Measurements from ENCODE around the gene GDF2.

GDF2 gene

DNA sequence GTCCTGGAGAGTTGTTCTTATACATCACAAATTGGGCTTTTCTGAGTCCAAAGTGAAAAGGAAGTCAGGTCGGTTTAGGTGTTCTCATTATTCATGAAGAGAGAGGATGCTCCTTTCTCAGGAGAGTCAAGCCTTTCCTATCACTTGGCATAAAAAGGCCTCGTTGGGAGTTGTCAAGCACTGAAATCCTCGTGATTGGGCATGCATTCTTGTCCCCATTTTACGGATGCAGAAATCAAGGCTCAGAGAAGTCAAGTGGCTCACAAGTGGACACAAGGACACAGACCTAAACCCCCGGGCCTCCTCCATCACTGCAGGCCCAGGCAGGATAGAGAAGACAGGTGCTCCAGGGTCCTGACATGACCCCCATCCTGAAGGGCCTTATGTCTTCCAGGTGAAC lies 34.5 kb downstream of the GDF2 start:
- DNase-seq: no peak

- no peak for DNase-seq
These were observed 34.9 kb downstream of the GDF2 start for GRCh38 chr10:47357131-47357582.

DNA sequence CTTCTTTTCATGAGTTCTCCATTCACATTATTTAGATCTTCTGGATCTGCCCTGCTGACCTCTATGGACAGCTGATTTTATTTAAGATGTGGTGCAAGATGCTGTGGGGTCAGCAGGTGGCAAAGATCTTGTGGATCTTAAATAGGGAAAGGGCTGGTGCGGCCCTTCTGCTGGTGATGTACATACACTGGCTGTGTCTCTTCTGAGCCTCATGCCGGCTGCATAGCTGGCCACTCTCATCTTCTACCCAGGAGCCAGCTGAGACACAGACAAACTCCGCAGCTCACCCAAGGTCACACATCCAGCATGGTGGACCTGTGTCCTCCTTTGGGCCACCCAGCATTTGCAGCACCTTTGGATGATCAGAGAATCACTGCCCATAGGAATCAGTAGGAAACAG lies 35.7 kb downstream of the GDF2 start:
- DNase-seq: no peak

- no peak for DNase-seq
These were observed 36.2 kb downstream of the GDF2 start for GRCh38 chr10:47358457-47358856.

- DNase-seq: no peak
These were observed 36.8 kb downstream of the GDF2 start for GRCh38 chr10:47359101-47359500.

GRCh38 chr10:47359626-47360418 lies 37.6 kb downstream of the GDF2 start:
- DNase-seq: no peak

GRCh38 chr10:47360419-47361040 lies 38.3 kb downstream of the GDF2 start:
- DNase-seq: no peak

- DNase-seq: no peak
These were observed 39.0 kb downstream of the GDF2 start for GRCh38 chr10:47361293-47361692.

GRCh38 chr10:47362199-47362598 lies 39.9 kb downstream of the GDF2 start:
- DNase-seq: no peak

GRCh38 chr10:47363781-47364180 lies 41.5 kb downstream of the GDF2 start:
- DNase-seq: no peak

DNA sequence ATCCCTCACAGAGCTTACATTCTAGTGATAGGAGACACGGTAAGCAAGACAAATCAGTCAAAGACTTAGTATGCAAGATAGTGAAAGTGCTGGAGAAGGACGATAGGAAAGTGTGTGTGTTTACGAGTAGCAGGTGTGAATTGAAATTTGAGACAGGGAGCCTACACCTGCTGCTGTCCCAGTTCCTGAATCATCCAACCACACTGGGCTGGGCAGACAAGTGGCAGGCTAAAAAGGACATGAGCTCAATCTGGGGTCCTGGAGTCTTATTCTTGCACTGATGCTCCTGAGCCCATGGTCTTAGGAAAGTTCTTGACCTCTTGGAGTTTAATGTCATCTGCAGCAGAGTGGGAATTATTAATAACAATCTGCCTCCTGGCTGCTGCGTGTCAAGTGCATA lies 42.1 kb downstream of the GDF2 start:
- DNase-seq: no peak

DNA sequence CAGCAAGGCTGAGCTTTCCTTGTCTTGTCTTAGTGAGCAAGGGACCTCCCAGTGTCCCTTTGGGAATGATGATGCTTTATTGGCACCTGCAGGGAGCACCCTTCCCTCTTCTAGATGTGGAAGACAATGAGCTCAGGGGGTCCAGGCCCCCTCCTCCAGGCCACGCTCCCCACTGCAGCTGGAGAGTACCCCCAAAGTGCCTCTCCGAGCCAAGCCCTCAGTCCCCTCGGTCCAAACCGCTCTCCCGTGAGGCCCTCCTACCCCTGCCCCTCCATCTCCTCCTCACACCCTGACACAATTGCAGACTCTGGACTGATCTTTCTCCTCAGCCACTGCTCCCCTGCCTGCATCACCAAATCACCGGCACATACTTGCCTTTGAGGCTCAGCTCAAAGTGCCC lies 42.7 kb downstream of the GDF2 start:
- DNase-seq: no peak

DNA sequence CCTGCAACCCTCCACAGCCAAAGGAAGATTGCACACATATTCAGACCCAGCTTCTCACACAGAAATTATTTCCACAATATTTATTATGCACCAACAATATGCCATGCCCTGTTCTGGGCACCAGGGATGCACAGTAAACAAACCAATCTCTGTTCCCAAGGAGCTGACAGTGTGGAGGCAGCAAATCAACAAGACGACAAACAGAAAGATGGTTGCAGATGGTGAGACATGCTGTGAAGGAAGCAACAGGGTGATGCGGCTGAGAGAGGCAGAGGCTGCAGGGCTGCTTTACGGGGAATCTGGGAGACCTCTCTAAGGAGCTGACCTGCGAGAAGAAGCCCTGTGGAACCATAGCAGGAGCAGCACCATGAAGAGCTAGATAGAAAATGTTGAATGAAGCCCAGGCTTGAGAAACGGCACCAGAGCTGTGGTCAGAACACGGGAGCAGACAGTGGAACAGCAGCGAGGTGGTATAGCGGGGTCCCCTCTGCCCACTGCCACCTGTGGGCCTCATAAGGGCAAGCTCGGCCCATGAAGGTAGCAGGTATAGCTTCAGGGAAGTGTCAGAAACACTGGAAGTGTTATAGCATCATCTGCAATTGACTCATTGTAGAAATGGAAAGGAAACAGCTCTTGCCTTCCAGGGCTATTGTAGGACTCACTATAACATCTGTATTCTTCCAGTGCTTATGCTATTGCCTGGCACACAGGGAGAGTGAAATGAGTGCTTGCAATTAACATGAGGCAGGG lies 43.4 kb downstream of the GDF2 start:
- no peak for DNase-seq

DNA sequence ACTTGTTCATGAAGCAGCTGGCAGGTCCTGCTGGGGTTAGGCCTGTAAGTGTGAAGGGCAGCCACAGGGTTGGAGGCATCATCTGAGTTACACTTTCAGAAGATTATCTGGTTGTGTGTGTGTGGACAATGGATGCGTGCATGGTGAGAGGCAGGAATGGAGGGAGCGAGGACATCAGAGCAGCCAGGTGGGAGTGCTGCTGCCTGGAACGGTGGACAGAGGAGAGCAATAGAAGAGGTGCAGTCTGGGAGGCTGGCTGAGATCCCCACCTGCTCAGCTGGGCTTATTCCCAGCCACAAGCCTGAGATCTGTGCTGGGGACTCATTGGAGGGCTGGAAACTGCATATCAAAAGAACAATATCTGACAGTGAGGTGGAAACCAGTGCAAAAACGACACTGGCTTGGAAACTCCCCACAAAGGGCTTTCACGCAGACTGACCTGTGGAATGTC lies 44.0 kb downstream of the GDF2 start:
- DNase-seq: no peak

GRCh38 chr10:47366731-47367460 lies 44.6 kb downstream of the GDF2 start:
- no peak for DNase-seq

DNA sequence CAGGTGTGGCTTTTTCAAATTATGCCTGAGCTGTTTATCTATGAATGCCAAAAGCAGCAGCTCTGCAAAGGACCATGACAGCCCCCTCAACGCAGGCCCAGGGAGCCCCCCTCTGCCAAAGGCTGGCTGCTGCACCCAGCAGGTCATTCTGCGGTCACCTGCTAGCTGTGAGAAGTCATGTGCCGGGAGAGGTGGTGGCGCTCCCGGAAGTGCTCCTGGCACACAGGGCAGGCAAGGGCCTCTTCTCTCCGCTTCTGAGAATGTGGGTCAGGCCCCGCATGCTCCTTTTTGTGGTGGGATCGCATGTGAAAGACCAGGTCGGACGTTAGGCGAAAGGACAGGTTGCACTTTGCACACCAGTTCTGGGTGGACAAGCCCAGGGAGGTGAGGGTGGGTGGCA lies 45.4 kb downstream of the GDF2 start:
- no peak for DNase-seq

DNA sequence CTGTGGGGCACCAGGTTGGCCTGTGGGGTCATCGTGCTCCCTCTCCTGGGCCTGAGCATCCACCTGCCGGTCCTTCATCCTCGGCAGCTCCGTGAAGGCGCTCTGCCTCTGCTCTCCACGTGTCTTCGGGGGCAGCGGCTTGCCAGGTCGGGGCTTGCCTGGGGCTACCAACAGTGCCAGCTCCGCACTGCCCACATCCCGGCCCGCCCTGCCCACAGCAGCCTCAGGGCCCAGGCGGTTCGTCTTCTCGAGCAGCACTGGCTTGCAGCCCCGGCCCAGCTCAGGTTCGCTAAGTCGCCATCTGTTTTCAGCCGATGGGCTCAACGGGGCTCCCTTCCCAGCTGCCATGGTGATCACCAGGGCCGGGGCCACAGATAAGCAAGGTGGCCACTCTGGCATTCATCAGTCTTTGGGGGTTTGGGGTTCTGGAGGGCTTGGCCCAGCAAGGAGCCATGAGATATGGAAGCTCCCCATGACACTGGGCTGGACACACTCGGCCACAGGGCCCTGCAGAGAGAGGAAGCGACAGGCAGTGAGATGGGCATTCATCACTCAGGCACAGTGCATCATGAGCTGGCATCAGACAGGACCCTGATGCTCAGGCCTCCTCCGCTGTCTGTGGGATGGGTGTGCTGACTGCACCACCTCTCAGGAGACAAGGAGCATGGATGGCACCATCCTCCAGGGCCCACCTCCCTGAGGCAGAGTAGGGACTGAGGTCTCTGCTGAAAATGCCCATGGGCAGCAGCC lies 46.4 kb downstream of the GDF2 start:
- DNase-seq: no peak

GRCh38 chr10:47369251-47369894 lies 47.1 kb downstream of the GDF2 start:
- no peak for DNase-seq

DNA sequence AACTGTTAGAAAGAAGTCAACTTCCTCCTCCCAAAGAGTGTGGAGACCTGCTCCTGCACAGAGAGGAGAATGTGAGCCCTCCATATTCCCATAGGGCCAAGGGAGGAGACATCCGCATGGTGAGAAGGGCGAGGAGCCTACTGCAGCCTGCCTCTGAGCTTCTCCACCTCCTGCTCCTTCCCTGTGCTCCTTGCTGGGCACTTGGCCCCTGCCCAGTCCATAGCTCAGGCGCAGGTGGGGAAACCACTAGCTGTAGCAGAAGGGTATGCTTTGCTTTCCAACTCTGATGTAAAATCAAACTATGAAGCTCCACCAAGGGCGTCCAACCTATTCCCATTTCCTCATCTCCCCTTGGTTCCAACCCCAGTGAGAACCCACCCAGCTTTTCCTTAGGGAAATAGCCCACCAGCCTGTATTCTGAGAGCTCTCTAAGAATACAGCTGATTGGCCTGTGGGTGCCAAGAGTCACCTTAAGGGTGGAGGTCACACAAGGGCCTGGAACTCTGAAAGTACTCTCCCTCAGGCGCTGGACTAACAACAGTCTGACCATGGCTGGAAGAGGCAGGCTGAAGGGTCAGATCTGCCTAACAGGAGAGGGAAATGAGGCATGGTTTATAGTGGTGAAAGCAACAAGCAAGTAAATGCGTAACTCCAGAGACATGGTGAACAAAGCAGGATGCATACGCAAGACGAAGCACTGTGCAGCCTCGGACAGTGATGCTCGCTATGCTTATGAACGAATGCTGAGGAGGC lies 47.9 kb downstream of the GDF2 start:
- DNase-seq: no peak

GRCh38 chr10:47370878-47371277 lies 48.6 kb downstream of the GDF2 start:
- DNase-seq: no peak

All from effector CD4-positive, alpha-beta T cell (primary cell).